SK-N-SH treated with all-trans-retinoic acid at 6 μM for 48 hours (cell line): Measurements from ENCODE around the gene KPNA6.
"Not testable (repeated sequence)": the region's sequence is repeated elsewhere in the genome, so short reads cannot be mapped to it uniquely, and the experiment has no call there.

ENCODE experiments used
- ATAC-seq: fragments of 200-7000 bp; cut with Tn5 transposase; 3 replicates; pipeline ENCODE4 v1.9.1; 2020; ENCODE audit warnings: mild to moderate bottlenecking, moderate library complexity
- ARNTL ChIP-seq: fragments of 450-650 bp; formaldehyde crosslinking; IDR thresholded peaks from 2 replicates; pipeline ENCODE4 v1.5.0; 2020; ENCODE audit warnings: low read depth, mild to moderate bottlenecking, moderate library complexity, borderline replicate concordance
- BACH2 ChIP-seq: fragments of 250-450 bp; sonication (Bioruptor Pico); IDR thresholded peaks from 2 replicates; pipeline ENCODE4 v1.9.0; 2021; ENCODE audit warnings: mild to moderate bottlenecking, borderline replicate concordance
- CSDC2 ChIP-seq: fragments of 250-450 bp; sonication (Bioruptor Pico); IDR thresholded peaks from 2 replicates; pipeline ENCODE4 v1.5.0; 2020; ENCODE audit warnings: mild to moderate bottlenecking, moderate library complexity
- CSRNP3 ChIP-seq: fragments of 250-450 bp; sonication (Bioruptor Pico); IDR thresholded peaks from 2 replicates; pipeline ENCODE4 v1.5.1; 2021; ENCODE audit warnings: mild to moderate bottlenecking, moderate library complexity
- OSR1 ChIP-seq: fragments of 250-450 bp; sonication (Bioruptor Pico); IDR thresholded peaks from 2 replicates; pipeline ENCODE4 v1.8.0; 2022; ENCODE audit warnings: moderate library complexity, mild to moderate bottlenecking, inconsistent platforms
- PATZ1 ChIP-seq: fragments of 250-450 bp; sonication (Bioruptor Pico); IDR thresholded peaks from 2 replicates; pipeline ENCODE4 v1.8.0; 2020; ENCODE audit warnings: mild to moderate bottlenecking, moderate library complexity, borderline replicate concordance
- POU6F1 ChIP-seq: fragments of 250-450 bp; sonication (Bioruptor Pico); IDR thresholded peaks from 2 replicates; pipeline ENCODE4 v1.8.0; 2021; ENCODE audit warnings: low read depth, mild to moderate bottlenecking, moderate library complexity, borderline replicate concordance
- RARB ChIP-seq: fragments of 250-450 bp; sonication (Bioruptor Pico); IDR thresholded peaks from 2 replicates; pipeline ENCODE4 v1.8.0; 2021; ENCODE audit warnings: mild to moderate bottlenecking, moderate library complexity
- SNAI2 ChIP-seq: fragments of 250-450 bp; sonication (Bioruptor Pico); IDR thresholded peaks from 2 replicates; pipeline ENCODE4 v1.5.0; 2020; ENCODE audit warnings: mild to moderate bottlenecking, moderate library complexity
- TCF4 ChIP-seq: fragments of 250-450 bp; sonication (Bioruptor Pico); IDR thresholded peaks from 2 replicates; pipeline ENCODE4 v1.8.0; 2021; ENCODE audit warnings: mild to moderate bottlenecking, moderate library complexity, borderline replicate concordance
- TOX ChIP-seq: fragments of 250-450 bp; sonication (Bioruptor Pico); IDR thresholded peaks from 2 replicates; pipeline ENCODE4 v1.8.0; 2021; ENCODE audit warnings: mild to moderate bottlenecking, moderate library complexity, borderline replicate concordance
- TSHZ2 ChIP-seq: fragments of 250-450 bp; sonication (Bioruptor Pico); IDR thresholded peaks from 2 replicates; pipeline ENCODE4 v1.5.0; 2020; ENCODE audit warnings: mild to moderate bottlenecking, moderate library complexity
- ZFP3 ChIP-seq: fragments of 250-450 bp; sonication (Bioruptor Pico); IDR thresholded peaks from 2 replicates; pipeline ENCODE4 v1.5.0; 2020; ENCODE audit warnings: mild to moderate bottlenecking, moderate library complexity
- ZFP30 ChIP-seq: fragments of 450-650 bp; formaldehyde crosslinking; IDR thresholded peaks from 2 replicates; pipeline ENCODE4 v1.5.0; 2022; ENCODE audit warnings: mild to moderate bottlenecking, moderate library complexity
- ZNF565 ChIP-seq: fragments of 450-650 bp; formaldehyde crosslinking; conservative IDR thresholded peaks from 2 replicates; pipeline ENCODE4 v1.5.0; 2020; ENCODE audit warnings: low read depth, mild to moderate bottlenecking, moderate library complexity

KPNA6 gene

GRCh38 chr1:32082022-32082421 is 25.8 kb upstream of the KPNA6 start (continued):
- no peak for TF ChIP-seq CSDC2

- not testable (repeated sequence) for ATAC-seq
Measured at GRCh38 chr1:32086381-32086780, 21.5 kb upstream of the KPNA6 start.

GRCh38 chr1:32091176-32091575 is 16.7 kb upstream of the KPNA6 start:
- TF ChIP-seq BACH2 (CRISPR knock-in tag): no peak
- no peak for TF ChIP-seq ZFP30 (CRISPR knock-in tag)
- TF ChIP-seq ARNTL (CRISPR knock-in tag): no peak
- no peak for TF ChIP-seq CSRNP3
- TF ChIP-seq ZFP3 (CRISPR knock-in tag): no peak
- no peak for TF ChIP-seq TOX
- TF ChIP-seq RARB (CRISPR knock-in tag): no peak
- TF ChIP-seq OSR1 (CRISPR knock-in tag): no peak
- no peak for TF ChIP-seq SNAI2 (CRISPR knock-in tag)
- no peak for TF ChIP-seq TSHZ2 (CRISPR knock-in tag)
- ATAC-seq: no peak

- TF ChIP-seq ZNF565 (no peak), PATZ1 (no peak), BACH2 (CRISPR knock-in tag) (no peak), OSR1 (CRISPR knock-in tag) (no peak), ZFP30 (CRISPR knock-in tag) (no peak), POU6F1 (CRISPR knock-in tag) (no peak), TCF4 (CRISPR knock-in tag) (no peak), RARB (CRISPR knock-in tag) (no peak), TSHZ2 (CRISPR knock-in tag) (no peak)
- no peak for ATAC-seq
Measured at GRCh38 chr1:32091591-32091990, 16.3 kb upstream of the KPNA6 start.
